Right renal pelvis (tissue), 4 donors: ENCODE results near the gene HNMT. TPM values are rescaled to one million over a fixed set of nuclear protein-coding genes. Genes with fewer than 3 reads are reported as not detected.
A peak's percentile ranks its signal among the peaks of the same experiment; 100 is the strongest.

Experiments used
- DNase-seq, 4 donors: peaks; one replicate each; pipeline ENCODE4 v3.0.0-alpha.2; 2013; ENCODE audit warnings: low read depth in 4 of 4, low spot score in 3 of 4, missing footprints in 1 of 4
- polyA plus RNA-seq, 4 donors: library from polyadenylated mRNA; unstranded; fragments of 120-200 nt; gene quantifications; one replicate each; pipeline ENCODE4 v1.2.1, GENCODE V29; 2013; ENCODE audit not compliant: insufficient read length in 4 of 4

The HNMT gene
- polyA plus RNA-seq, 4 donors: 59.7 to 78.5 (median 65.6) TPM

DNA sequence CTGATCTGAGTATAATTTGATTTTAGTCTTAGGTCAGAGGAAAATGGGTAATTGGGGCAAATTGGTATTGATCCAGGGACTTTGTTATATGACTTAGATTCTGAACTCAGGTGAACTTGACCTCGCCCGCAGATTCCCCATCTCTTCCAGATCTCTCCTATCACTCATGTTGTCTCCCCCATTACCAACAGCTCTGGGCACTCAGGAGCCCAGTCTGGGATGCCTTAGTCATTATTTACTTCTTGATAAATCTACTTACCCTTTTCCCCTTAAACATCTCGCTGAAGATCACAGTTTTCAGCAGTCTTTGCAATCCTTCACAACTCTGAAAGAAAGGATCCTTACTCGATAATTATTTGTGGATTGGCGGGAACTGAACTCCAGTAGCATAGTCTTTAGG lies 19.6 kb upstream of the HNMT start:
- DNase-seq: no peak

DNA sequence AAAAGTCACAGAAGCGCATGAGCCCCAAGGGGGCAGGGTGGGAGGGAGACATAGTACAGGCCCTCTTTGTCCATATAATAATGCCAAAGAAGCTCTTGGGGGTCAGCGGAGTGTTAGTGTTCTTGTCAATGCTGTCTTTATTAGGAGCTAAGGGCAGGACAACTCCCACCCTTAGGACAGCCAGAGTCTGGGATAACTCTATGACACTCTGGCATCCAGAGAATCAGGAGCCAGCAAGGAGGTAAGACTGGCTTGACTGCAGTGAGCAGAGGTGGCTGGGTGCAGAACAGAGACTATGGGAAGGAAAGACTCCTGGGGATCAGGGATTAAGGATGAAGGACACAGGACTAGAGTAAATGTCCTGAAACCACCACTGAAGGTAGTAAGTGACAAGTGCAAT lies 19.0 kb upstream of the HNMT start:
- no peak for DNase-seq

DNA sequence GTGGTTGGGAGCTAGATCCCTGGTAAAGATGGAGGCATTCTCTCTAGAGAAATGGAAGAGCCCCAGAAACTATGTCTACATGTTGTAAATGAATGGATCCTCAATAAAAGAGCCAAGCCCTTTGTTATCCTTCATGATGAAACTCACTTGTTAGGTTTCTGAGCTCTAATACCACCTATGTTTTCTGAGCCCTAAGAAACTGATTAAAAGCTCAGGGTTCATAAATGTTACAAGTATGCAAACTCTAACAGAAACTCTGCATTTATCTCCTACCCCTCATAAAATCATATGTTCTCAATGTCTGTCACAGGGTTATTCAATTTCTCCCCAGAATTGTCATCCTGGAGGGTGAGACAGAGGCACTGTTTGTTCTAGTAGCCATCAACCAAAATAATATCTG lies 18.0 kb upstream of the HNMT start:
- DNase-seq: no peak

DNA sequence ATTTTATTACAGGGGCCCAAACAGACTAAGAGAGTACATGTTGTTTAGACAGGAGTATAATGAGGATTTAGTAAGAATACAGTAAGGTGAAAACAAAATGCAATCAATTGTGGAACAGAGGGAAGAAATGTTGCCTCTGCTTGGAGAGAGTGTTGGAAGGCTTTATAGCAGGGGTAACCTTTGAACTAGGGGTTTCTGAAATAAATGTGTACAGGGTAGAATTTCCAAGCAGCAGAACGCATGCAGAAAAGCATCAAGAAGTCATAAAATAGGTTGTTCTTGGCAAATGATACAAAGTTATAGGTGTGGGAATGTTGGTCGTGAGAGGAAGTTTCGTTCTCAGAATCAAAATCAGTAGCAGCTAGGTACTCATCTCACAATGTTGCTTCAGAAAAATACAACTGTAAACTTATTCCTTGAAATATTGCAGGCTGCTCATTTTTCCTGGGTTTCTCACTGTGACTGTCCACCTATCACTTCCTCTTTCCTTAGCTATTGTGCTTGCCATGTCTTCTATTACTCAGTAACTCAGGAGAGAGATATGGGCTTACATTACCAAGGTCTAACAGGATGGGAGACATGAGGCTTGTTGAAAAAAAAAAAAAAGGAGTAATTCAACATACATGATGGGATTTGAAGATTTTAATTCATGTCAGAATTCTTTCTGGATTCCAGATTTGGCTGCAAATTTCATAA lies 17.1 kb upstream of the HNMT start:
- DNase-seq: no peak

DNA sequence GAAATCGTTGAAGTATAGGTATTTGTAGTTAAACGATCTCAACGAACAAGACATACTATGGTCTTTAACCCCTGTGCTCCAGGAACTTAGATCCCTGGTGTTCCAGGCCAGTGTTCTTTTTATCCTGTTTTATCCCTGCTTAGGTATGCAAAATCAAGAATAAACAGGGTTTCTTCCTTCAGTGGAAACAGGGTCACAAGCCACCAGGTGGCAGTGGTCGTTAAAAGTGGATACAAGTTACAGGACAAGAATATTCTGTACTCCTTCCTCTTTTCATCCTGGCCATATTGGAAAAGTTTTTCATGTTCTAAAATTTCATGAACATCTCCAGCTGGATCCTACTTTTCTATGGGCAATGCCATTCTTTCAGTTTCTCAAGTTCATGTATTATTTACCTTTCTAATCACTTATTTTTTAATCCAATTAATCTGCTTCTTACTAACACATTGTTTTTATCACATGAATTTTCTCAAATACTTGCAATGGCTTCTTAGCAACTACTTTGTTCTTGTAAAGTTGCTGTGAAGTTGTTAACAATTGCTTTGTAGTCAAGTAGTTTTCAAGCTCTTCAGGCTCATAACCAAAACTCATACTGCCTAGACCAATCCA lies 16.4 kb upstream of the HNMT start:
- peak in 3 of 4 donors; percentile 41 to 52 (median 44) for DNase-seq

DNA sequence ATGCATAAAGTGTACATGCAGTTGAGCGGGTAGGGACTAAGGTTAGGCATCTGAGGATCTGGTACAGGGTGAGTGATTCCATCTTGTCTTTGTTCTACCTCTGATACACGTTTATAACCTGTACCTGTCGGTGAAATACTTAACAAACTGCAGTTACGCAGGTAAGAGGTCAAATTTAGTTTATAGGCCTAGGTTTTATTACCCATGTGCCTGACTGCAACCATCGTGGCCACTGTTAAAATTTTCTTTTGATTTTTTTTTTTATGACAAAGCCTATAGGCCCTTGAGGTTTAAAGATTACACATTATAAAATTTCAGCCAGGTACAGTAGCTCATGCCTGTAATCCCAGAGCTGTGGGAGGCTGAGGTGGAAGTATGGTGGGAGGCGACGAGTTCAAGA lies 15.4 kb upstream of the HNMT start:
- no peak for DNase-seq

DNA sequence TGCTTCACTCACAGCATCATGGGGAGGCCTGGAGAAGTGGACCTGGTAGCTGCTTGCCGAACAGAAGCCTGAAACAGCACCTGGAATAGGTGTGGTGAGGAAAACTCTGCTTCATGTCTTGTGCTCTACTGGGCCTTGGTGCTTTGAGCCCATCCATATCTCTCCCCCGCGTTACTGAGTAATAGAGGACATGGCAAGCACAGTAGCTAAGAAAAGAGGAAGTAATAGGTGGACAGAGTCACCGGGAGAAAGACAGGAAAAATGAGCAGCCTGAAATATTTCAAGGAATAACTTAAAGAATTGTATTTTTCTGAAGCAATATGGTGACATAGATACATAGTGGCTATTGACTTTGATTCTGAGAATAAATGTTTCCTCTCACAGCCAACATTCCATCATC lies 14.0 kb upstream of the HNMT start:
- DNase-seq: no peak

DNA sequence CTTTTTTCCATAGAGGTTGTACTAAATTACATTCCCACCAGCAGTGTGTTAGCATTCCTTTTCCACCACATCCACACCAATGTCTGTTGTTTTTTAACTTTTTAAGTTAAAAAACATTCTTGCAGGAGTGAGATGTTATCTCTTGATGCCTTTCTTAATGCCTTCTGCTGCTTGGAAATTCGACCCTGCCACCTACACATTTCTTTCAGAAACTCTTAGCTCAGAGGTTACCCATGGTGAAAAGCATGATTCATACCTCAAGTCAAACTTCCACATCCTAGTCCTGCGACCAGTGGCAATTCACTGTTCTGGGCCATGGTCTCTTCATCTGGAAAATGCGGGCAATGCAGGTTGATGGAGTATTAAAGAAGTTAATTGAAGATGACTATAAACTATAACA lies 12.7 kb upstream of the HNMT start:
- no peak for DNase-seq

DNA sequence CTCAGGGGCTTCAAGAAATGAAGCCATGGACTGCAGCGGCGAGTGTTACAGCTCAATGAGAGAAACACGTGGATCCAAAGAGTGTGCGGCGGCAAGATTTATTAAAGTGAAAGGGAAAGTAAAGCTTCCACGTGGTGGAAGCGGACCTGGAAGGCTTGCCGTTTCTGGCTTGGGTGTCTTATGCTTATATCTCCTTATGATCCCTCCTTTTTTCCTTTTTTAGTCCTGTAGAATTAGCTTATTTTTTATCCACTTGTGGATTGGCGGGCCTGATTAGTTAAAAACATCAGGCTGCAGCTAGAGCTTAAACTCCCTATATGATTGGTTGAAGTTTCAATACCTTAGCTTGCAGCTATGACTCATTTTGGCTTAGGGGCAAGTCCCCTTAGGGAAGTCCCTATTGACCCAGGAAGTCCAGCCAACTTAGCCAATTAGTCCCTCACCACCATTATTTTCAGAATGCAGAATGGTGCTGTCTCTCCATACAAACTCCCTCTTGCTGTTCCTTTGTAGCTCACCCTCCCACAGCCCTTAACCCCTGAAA lies 11.6 kb upstream of the HNMT start:
- DNase-seq: no peak

DNA sequence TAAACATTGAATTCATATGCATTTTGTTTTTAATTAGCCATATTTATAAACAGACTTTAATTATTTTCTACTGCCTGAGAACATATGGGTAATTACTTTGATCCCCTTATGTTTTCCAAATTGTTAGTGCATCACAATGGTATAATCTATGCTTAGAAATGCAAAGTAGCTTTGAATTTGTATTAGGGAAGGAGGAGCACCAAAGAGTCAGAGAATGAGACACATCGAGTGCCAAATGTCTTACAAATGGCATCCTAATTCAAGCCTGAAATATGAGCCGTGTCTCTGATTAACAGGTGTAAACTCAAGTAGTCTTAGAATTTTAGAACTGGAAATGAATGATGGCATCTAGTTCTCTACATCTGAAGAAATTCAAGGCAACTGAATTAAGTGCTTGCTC lies 8.7 kb upstream of the HNMT start:
- DNase-seq: no peak

DNA sequence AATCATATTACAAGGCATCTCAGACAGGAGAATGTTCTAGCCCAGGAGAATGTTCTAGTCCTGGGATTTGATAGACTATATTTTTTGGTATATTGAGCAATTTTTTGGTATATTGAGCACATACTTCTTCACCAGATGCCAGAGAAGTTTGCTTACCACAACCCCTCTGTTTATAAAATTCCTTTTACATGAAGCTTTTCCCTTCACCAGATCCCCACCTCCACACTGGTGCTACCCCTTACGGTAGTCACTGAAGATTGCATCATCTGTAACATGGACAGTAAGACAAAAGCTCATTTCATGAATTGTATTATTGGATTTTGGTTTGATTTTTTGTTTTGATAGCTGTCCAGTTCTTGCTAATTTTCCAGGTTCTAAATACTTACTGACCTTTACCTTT lies 7.2 kb upstream of the HNMT start:
- no peak for DNase-seq

DNA sequence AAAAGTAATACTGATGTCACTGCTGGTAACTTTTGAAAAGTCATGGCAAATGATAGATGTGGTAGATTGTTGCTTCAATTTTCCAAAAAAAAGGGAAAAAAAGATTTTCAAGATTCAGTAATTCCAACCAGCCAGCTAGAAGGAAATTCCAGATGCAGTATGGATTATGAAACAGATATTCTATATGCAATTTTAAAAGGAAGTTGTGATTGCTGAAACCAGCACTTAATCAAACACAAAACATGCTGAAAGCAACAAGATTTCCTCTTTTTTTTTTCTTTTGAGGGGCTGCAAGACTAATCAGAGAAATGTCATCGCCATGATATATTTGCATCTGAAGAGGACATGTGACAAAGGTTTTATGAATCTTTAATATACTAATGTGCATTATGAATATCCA lies 5.1 kb upstream of the HNMT start:
- DNase-seq: no peak

DNA sequence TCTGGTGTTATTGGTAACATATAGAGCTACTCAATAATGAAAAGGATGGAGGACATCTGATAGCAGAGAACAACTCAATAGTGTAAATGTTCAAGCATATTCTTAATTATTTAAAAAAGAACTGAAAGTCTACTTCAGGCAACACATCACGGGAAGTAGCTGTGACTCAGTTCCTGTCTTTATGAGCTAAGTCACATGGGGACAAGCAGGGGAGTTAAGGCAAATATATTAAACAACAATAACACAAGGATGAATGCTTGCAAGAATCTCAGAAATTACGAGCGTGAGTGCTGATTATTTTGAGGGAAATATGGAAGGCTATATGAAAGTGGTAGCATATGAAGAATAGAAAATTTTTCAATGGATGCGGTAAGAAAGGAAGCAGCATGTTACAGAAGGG lies 4.0 kb upstream of the HNMT start:
- DNase-seq: no peak

DNA sequence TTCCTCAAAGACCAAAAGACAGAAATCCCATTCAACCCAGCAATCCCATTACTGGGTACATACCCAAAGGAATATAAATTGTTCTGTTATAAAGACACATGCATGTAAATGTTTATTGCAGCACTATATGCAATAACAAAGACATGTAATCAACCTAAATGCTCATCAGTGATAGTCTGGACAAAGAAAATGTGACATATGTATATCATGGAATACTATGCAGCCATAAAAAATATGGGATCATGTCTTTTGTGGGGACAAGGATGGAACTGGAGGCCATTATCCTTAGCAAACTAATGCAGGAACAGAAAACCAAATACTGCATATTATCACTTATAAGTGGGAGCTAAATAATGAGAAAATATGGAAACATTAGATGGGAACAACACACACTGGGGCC lies 2.7 kb upstream of the HNMT start:
- no peak for DNase-seq

DNA sequence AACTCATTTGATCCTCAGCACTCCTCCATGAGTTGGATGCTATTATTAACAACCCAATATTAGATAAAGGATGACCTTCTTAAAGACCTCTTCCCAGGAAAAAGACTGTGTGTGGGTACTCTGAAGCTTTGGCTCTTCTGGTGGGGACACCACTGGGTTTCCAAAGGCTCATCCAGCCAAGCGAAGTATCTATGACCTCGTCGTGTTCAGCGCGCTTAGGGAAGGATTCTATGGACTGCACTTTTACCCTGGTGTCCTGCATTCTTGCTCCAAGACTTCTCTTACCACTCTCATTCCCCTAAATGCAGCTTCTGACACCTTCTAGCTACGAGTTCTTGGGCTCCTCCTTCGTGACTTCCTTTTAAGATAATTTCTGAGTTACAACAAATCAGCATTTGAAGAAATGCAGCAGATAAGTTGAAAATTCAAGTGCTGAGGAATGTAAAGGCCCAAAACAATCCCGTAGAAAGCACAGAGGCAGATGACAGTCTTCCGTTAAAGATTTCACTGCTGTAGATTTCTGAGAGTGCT lies 673 bp upstream of the HNMT start:
- no peak for DNase-seq

DNA sequence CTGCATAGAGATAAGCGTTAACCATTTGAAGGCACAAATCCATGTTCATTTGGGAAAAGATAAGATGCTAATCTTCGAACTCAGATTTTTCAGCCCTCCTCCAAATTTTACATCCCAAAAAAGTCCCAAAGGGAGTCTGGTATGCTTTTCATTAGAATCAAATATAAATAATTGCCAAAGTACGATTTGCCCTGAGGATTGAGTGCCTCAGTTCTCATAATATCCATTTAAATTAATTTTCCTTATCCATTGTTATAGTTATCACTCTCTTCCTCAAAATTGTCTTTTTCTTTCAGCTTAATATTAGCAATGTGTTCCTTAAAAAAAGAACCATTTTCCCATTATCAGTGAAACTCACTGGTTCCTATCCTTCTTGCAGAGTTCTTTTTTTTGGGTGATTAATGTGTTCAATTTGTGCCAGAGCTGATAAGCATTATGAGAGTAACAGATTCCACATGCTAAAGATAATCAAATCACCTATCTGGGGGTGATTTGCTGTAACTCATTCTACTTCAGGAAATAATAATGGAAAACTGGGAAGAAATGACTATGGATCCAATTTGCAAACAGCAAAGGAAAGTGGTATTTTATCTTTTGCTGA lies 686 bp downstream of the HNMT start:
- no peak for DNase-seq

DNA sequence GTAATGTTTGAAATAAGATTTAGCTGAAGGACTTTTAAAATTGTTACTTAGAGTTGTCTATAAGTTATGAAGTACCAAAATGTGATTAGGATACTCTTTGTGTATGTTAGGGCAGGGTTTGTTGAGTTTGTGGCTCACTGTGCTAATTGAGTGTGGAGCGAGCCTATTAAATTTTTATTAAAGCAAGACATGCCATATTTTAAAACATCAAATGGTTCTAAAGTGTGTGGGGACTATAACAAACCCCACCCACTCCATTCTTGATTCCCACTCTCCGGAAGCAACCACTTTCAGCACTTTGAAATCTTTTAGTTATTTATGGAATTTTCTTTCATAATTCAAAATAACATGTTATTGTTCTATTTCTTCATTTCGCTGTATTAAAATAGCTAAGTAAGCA lies 1.8 kb downstream of the HNMT start:
- no peak for DNase-seq

DNA sequence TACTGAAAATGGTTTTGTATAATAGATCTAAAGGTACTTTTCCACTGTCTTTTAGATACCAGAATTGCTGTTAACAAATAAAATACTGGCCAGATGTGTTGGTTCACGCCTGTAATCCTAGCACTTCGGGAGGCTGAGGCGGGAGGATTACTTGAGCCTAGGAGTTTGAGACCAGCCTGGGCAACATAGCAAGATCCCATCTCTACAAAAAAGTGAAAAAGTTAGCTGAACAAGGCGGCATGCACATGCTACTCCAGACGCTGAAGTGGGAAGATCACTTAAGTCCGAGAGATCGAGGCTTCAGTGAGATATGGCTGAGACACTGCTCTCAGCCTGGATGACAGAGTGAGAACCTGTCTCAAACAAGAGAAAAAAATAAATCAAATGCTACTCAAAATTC lies 2.8 kb downstream of the HNMT start:
- no peak for DNase-seq

DNA sequence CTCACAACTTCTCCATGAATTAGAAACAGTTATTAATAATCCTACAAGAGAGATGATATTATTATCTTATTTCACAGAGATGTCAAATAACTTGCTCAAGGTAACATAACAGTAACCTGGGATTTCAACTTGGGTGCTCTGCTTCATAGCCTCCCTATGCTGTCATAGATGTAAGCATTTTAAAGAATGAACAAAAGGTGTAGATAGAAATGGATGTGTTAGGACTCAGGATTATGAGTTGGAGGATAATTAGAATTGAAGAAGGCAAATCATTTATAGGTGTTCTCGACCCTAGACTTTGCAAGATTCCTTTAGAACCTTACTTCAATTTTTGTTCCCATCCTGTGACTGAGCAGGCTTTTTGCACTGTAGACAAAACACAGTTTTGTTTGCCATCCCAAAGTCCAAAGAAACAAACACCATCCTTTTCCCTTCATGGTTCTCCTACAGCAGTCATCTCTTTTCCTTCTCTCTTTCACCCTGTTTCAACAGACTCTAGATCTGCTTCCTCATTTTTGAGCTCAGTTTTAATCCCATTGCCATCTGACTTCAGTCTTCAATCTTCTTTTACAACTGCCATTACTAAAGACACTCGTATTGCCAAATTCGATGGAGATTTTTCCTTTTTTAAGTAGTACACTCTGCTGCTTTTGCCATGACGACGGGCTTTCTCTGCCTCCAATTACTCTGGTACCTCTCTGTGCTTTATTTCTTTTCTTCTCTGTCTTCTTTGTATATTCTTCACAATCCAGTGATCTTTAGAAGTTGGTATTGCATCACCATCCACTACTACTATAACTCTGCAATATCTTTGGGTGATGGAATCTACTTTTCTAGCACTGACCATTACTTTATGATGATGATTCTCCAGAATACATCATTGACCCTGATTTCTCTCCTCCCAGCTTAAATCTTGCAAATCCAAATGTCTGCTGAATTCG lies 4.5 kb downstream of the HNMT start:
- no peak for DNase-seq

DNA sequence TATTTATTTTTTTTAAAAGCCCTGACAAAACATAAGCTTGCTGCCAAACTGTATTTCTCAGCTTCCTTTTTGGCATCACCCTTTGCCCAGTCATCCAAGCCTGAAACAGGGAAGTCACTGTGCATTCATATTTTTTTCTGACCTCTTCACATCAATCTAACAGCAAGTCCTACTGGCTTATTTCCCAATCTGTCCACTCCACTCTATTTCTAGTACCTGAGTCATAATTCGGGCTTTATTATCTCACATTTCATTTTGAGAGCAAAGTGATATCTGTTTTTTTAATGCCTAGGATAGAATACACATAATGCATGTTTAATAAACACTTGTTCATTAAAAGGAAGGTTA lies 5.1 kb downstream of the HNMT start:
- no peak for DNase-seq

DNA sequence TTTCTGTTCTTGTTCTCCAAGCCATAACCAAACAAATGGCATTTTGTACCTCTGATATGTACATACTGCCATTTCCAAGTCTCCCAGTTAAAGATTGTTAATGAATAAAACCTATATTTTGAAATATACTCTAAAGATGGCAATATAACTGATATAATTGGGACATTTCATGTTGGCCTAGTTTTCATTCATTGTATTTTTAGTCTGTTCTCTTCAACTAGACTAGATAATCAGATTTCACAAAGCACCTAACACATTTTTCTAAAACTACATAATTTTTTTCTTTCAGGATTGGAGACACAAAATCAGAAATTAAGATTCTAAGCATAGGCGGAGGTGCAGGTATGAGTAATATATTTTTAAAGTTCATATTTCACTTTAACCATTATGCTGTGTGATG lies 5.6 kb downstream of the HNMT start:
- no peak for DNase-seq
